ENCODE measurements around the gene ZNF451.

DNA sequence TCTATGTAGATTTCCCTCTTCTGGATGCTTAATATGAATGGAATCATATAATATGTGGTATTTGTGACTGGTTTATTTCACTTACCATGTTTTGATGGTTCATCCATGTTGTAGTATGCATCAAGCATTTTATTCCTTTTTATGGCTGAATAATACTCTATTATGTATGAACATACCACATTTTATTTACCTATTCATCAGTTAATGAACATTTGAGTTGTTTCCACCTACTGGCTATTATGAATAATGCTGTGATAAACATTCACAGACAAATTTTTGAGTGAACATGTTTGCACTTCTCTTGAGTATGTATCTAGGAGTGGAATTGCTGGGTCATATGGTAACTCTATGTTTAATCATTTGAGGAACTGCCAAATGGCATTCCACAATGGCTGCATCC lies 14.9 kb upstream of the ZNF451 start:
- TF ChIP-seq, protein P1, sequence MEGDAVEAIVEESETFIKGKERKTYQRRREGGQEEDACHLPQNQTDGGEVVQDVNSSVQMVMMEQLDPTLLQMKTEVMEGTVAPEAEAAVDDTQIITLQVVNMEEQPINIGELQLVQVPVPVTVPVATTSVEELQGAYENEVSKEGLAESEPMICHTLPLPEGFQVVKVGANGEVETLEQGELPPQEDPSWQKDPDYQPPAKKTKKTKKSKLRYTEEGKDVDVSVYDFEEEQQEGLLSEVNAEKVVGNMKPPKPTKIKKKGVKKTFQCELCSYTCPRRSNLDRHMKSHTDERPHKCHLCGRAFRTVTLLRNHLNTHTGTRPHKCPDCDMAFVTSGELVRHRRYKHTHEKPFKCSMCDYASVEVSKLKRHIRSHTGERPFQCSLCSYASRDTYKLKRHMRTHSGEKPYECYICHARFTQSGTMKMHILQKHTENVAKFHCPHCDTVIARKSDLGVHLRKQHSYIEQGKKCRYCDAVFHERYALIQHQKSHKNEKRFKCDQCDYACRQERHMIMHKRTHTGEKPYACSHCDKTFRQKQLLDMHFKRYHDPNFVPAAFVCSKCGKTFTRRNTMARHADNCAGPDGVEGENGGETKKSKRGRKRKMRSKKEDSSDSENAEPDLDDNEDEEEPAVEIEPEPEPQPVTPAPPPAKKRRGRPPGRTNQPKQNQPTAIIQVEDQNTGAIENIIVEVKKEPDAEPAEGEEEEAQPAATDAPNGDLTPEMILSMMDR (conservative IDR thresholded peaks at IDR 0.05; ENCODE audit: low read depth, low read length): no peak
- no peak for TF ChIP-seq EZH2 (IDR thresholded peaks at IDR 0.05; ENCODE audit: borderline replicate concordance, low read depth, low read length, poor library complexity, severe bottlenecking)

All from A673 (cell line).